Measurements from ENCODE around the gene SCAF8.

GRCh38 chr6:154690857-154691256, 42.4 kb upstream of the SCAF8 start:
- TF ChIP-seq, protein P1, sequence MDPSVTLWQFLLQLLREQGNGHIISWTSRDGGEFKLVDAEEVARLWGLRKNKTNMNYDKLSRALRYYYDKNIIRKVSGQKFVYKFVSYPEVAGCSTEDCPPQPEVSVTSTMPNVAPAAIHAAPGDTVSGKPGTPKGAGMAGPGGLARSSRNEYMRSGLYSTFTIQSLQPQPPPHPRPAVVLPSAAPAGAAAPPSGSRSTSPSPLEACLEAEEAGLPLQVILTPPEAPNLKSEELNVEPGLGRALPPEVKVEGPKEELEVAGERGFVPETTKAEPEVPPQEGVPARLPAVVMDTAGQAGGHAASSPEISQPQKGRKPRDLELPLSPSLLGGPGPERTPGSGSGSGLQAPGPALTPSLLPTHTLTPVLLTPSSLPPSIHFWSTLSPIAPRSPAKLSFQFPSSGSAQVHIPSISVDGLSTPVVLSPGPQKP (CRISPR knock-in tag; IDR thresholded peaks at IDR 0.05): no peak
- TF ChIP-seq TCF7L2 (IDR thresholded peaks at IDR 0.05; ENCODE audit: low read depth, low read length) (no peak), ETS1 (conservative IDR thresholded peaks at IDR 0.05; ENCODE audit: control insufficient read depth, low read depth, low read length) (no peak), JUNB (CRISPR knock-in tag; conservative IDR thresholded peaks at IDR 0.05) (no peak), HLTF (IDR thresholded peaks at IDR 0.05) (no peak), EZH2 (IDR thresholded peaks at IDR 0.05; ENCODE audit: borderline replicate concordance, low read depth, low read length) (no peak), PHB2 (IDR thresholded peaks at IDR 0.05; ENCODE audit: low read depth) (no peak), JUND (IDR thresholded peaks at IDR 0.05; ENCODE audit: borderline replicate concordance, low read depth, low read length) (no peak), JUND (tag; IDR thresholded peaks at IDR 0.05; ENCODE audit: borderline replicate concordance, low read depth, low read length) (no peak), SRSF9 (IDR thresholded peaks at IDR 0.05; ENCODE audit: borderline replicate concordance, low read depth, low read length) (no peak)

Measured in K562 (cell line).